Right renal pelvis (tissue), 4 donors: ENCODE measurements around the gene LRRC37B. TPM values are rescaled to one million over a fixed set of nuclear protein-coding genes. Genes with fewer than 3 reads are reported as not detected.
"Not testable (repeated sequence)": the region's sequence is repeated elsewhere in the genome, so short reads cannot be mapped to it uniquely, and the experiment has no call there.

Experiments used
- DNase-seq, 4 donors: peaks; one replicate each; pipeline ENCODE4 v3.0.0-alpha.2; 2013; ENCODE audit warnings: low read depth in 4 of 4, low spot score in 3 of 4, missing footprints in 1 of 4
- polyA plus RNA-seq, 4 donors: library from polyadenylated mRNA; unstranded; fragments of 120-200 nt; gene quantifications; one replicate each; pipeline ENCODE4 v1.2.1, GENCODE V29; 2013; ENCODE audit not compliant: insufficient read length in 4 of 4

LRRC37B gene
- polyA plus RNA-seq, 4 donors = 14.6 to 22.2 (median 19.1) TPM

DNA sequence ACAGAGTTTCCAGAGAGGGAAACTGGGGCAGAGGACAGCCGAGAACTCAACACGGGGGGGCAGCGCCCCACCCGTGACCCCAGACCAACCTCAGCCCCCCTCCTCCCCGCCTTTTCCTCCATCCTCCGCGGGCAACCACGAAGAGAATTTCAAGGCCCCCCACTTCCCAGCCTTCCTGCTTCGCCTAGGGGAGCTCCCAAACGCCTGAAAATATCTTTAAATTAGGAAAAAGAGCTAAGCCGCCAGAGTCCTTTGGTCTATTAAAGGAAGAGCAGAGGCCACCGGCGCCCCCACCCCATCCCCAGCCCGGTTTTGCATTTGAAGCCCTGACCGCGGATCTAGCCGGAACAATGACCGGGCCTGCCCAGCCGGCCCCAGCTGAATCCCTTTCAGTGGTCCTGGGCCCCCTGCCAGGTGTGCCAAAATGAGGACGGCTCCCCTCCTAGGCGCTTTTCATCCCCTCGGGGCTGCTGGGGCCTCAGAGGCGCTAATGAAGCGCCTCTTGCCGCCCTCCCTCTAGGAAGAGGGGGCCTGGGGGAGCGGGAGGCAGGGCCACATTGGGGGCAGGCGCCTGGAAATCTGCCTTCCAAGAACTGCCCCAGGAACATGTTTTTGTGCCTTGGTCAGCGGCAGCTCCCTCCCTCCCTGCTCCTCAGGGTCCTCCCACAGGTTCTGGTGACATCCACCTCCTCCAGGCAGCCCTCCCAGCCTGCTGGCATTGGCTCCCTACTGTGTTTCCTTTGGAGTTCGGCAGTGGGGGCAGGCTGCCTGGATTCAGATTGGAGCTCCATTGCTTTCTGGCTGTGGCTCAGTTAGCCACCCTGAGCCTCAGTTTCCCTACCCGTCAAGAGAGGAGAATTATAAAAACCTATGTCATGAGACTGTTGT, 78.0 kb downstream of the LRRC37B start:
- DNase-seq = not testable (repeated sequence)

GRCh38 chr17:32086833-32087232, 79.7 kb downstream of the LRRC37B start:
- not testable (repeated sequence) for DNase-seq

GRCh38 chr17:32092062-32092461, 84.9 kb downstream of the LRRC37B start:
- DNase-seq = not testable (repeated sequence)

DNA sequence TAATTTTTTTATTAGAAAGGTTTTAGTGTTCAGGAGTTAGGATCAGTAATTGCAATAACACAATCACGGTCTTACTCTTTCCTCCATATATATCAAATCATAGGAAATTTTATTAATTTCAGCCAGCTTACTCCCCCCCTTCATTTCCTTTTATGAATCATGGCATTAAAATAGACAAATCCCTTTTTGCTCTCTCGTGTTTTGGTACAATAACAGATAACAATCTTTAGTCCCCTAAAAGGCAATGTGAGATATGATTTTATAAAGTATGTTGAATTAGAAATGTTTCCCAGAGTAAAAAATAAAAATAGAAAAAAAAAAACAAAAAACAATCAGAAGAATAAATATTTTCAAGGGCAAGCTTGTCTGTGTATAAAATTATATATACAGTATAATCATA, 92.5 kb downstream of the LRRC37B start:
- DNase-seq = no peak

DNA sequence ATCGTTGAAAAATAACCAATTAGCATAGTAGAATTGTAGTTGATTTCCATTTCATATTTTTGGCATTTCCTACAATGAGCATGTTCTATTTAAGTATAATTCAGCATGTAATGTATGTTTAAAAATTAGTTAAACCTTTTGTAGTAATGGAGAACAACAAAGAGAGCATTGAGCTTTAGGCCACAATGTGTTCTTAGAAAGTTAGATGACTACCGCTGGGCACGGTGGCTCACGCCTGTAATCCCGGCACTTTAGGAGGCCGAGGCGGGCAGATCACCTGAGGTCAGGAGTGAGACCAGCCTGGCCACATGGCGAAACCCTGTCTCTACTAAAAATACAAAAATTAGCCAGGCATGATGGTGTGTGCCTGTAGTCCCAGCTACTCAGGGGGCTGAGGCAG, 93.1 kb downstream of the LRRC37B start:
- not testable (repeated sequence) for DNase-seq

GRCh38 chr17:32100971-32101631, 93.9 kb downstream of the LRRC37B start:
- no peak for DNase-seq

GRCh38 chr17:32102172-32102571, 95.0 kb downstream of the LRRC37B start:
- DNase-seq = no peak

GRCh38 chr17:32102646-32103186, 95.5 kb downstream of the LRRC37B start:
- DNase-seq = no peak

Other genes with a start within 250 kb of the LRRC37B start
- 10 to 100 TPM; 44.3 to 54.6 (median 46.6) TPM for gene COPRS, start 148.1 kb upstream of the LRRC37B start, polyA plus RNA-seq
- gene UTP6, start 105.7 kb upstream of the LRRC37B start, polyA plus RNA-seq = 10 to 100 TPM; 69.9 to 83.8 (median 71.6) TPM
- 10 to 100 TPM; 43.3 to 53.9 (median 51.8) TPM for gene SUZ12, start 70.4 kb upstream of the LRRC37B start, polyA plus RNA-seq
- gene RHOT1, start 135.1 kb downstream of the LRRC37B start, polyA plus RNA-seq = 10 to 100 TPM; 47.6 to 61.2 (median 57.3) TPM